ENCODE measurements around the gene APEH. TPM values are rescaled to one million over a fixed set of nuclear protein-coding genes. Genes with fewer than 3 reads are reported as not detected.

The APEH gene
- total and polyA plus RNA-seq, 9 of the 15 experiments (the other 6 are each of a cell fraction or from before 2014, with no cell fraction given) = 70.9 to 177 (median 117) TPM

- TF ChIP-seq HNRNPK (IDR thresholded peaks at IDR 0.05; ENCODE audit: low read depth, low read length, poor library complexity, severe bottlenecking) = no peak
- TF ChIP-seq SRSF7 (optimal IDR thresholded peaks at IDR 0.05; ENCODE audit: low read depth, low read length) = no peak
- no peak for TF ChIP-seq GTF2B (IDR thresholded peaks at IDR 0.05; ENCODE audit: extremely low read depth, insufficient read length)
- TF ChIP-seq MEIS2 (IDR thresholded peaks at IDR 0.05; ENCODE audit: partially characterized antibody) = peak; percentile 76
- no peak for TF ChIP-seq ZNF592 (IDR thresholded peaks at IDR 0.05)
- TF ChIP-seq ATF2 (CRISPR knock-in tag; IDR thresholded peaks at IDR 0.05) = no peak
- no peak for TF ChIP-seq SMAD2 (IDR thresholded peaks at IDR 0.05; ENCODE audit: low read depth, low read length)
- TF ChIP-seq MECOM (CRISPR knock-in tag; IDR thresholded peaks at IDR 0.05) = no peak
- TF ChIP-seq ZNF431 (CRISPR knock-in tag; IDR thresholded peaks at IDR 0.05) = no peak
- TF ChIP-seq LEF1 (IDR thresholded peaks at IDR 0.05) = no peak
- TF ChIP-seq ELK3 (CRISPR knock-in tag; IDR thresholded peaks at IDR 0.05) = no peak
- no peak for TF ChIP-seq NR2C2 (CRISPR knock-in tag; IDR thresholded peaks at IDR 0.05)
- TF ChIP-seq NR2C2 (tag; IDR thresholded peaks at IDR 0.05) = peak; percentile 69
- no peak for TF ChIP-seq CCAR2 (IDR thresholded peaks at IDR 0.05; ENCODE audit: low read depth, low read length)
- TF ChIP-seq FIP1L1 (IDR thresholded peaks at IDR 0.05; ENCODE audit: low read depth, low read length, poor library complexity, severe bottlenecking) = peak; percentile 54
- no peak for TF ChIP-seq BRF1 (IDR thresholded peaks at IDR 0.05; ENCODE audit: borderline replicate concordance, extremely low read depth, insufficient read length)
- TF ChIP-seq CBX2 (IDR thresholded peaks at IDR 0.05; ENCODE audit: insufficient read depth, low read length, poor library complexity, severe bottlenecking) = no peak
- 0 out of 2 replicates have a peak, but pooled peaks have one; percentile 5 for TF ChIP-seq MITF (IDR thresholded peaks at IDR 0.05)
- no peak for TF ChIP-seq RB1 (IDR thresholded peaks at IDR 0.05; ENCODE audit: low read depth)
Measured at GRCh38 chr3:49689046-49689907, 15.1 kb downstream of the APEH start, which contains the start of the genes MST1 and RNF123 (continued).
